ENCODE measurements around the gene GNA12. TPM values are rescaled to one million over a fixed set of nuclear protein-coding genes. Genes with fewer than 3 reads are reported as not detected.

Gene GNA12
- total and polyA plus RNA-seq, 2 of the 4 experiments (the other 2 are of a cell fraction), result 14.3 to 93.9 TPM

DNA sequence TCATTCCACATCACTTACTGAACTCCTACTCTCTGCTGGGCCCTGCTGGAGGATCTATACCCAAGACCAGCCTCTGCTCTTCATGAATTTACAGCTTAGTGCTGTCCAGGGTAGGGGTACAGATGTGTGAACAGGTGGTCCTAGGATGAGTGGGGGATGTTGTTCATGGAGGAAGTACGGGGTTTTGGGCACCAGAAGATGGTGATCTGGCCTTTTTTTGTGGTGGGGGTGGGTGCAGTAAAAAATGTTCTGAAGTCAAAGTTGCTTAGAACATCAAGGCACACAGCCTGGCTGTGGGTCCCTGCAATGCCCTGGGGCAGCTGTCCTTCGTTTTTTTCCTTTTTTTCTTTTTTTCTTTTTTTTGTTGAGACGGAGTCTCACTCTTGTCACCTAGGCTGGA lies 34.2 kb upstream of the GNA12 start:
- POLR2A ChIA-PET (ENCODE audit: unreplicated experiment), result no interaction called here
- DNase-seq (no peak), ATAC-seq (ENCODE audit: low read depth) (no peak)
- Histone ChIP-seq H3K79me1 (ENCODE audit: low read depth in 1 of 2, low read length in 2 of 2) (no peaks in the 10 kb centered on the region), H2BK120ac (ENCODE audit: low read depth, low read length) (no peak overlapping the region), H3K4me1 (ENCODE audit: control insufficient read depth, insufficient read depth, low read length) (peaks cover 2% of the 10 kb centered on the region), H2AK9ac (replicated peaks; ENCODE audit: low read depth, low read length, poor library complexity) (no peak overlapping the region), H3K23ac (ENCODE audit: low read depth, low read length) (no peak overlapping the region), H4K20me1 (ENCODE audit: insufficient read depth, low read length) (peaks cover 9% of the 10 kb centered on the region), H2BK5ac (ENCODE audit: low read depth, low read length, poor library complexity, severe bottlenecking) (no peak overlapping the region), H3K36me3 (ENCODE audit: control insufficient read depth, insufficient read depth, low read length) (no peaks in the 10 kb centered on the region), H3K14ac (replicated peaks; ENCODE audit: low read depth, low read length) (no peak overlapping the region), H3K4ac (ENCODE audit: low read depth, low read length) (no peak overlapping the region), H3K4me2 (ENCODE audit: low read depth, low read length) (no peak overlapping the region), H2BK15ac (ENCODE audit: low read depth, low read length) (no peak overlapping the region), H3K4me3 (ENCODE audit: insufficient read depth, low read depth, low read length) (no peak overlapping the region), H2BK20ac (ENCODE audit: low read depth, low read length) (no peak overlapping the region), H4K5ac (ENCODE audit: low read depth, low read length) (no peak overlapping the region), H3K9me1 (ENCODE audit: insufficient read depth, low read length) (peaks cover 17% of the 10 kb centered on the region), H2AK5ac (ENCODE audit: low read depth, low read length) (no peak overlapping the region), H3K9me3 (ENCODE audit: control insufficient read depth, insufficient read depth, low read length) (no peaks in the 10 kb centered on the region), H2AFZ (replicated peaks; ENCODE audit: low read length, poor library complexity) (no peak overlapping the region), H4K91ac (ENCODE audit: insufficient read depth, low read depth, low read length) (no peak overlapping the region), H3K9ac (ENCODE audit: low read depth, low read length) (no peak overlapping the region), H3K56ac (ENCODE audit: extremely low read depth, insufficient read depth, low read length) (no peak overlapping the region), H4K8ac (ENCODE audit: low read depth in 2 of 2, low read length in 2 of 2) (no peak overlapping the region), H3K27ac (ENCODE audit: insufficient read depth, low read length) (no peak overlapping the region), H3K27me3 (ENCODE audit: control insufficient read depth, insufficient read depth, low read length) (no peaks in the 10 kb centered on the region), H3K18ac (ENCODE audit: low read depth, low read length) (no peak overlapping the region)
- no peak for TF ChIP-seq RAD21 (IDR thresholded peaks at IDR 0.05; ENCODE audit: low read length)
- BruUV-seq (replicated peaks), result no TSS peak
- CTCF ChIA-PET, result no interaction called here
- intact Hi-C loops (cut with micrococcal nuclease) (no loop called here), in situ Hi-C loops (cut with MboI; ENCODE audit: low sequenced_read_pairs) (no loop called here), dilution Hi-C loops (cut with HindIII; ENCODE audit: low sequenced_read_pairs, unreplicated experiment) (no loop called here)
- 83% methylated on average over 2 of the region's 3 CpGs; no CpG with 5 or more reads in 1 of the 2 experiments for WGBS, 2 experiments (ENCODE audit: extremely low coverage in 2 of 2, insufficient read length in 1 of 2)

All from IMR-90 (cell line).